GM12878 (cell line): Measurements from ENCODE around the gene PAX7. TPM values are rescaled to one million over a fixed set of nuclear protein-coding genes. Genes with fewer than 3 reads are reported as not detected.

Experiments
- ATAC-seq: fragments of 200-7000 bp; cut with Tn5 transposase; 3 replicates; pipeline ENCODE4 v1.9.1; 2020; ENCODE audit warnings: mild to moderate bottlenecking, moderate library complexity
- BruUV-seq: library from RNA; stranded (reverse); fragments of 400-500 nt; replicated peaks from 2 replicates; lab custom pipeline; 2021; lab: Mats Ljungman, UMichigan
- CTCF ChIA-PET: fragments of 300-600 bp; sonication (Branson Sonifier 250); formaldehyde crosslinking; extraction: SDS; loops from one replicate; lab custom pipeline; 2021; ENCODE audit warnings: inconsistent platforms; lab: Yijun Ruan, JAX
- POLR2A ChIA-PET: fragments of 350-600 bp; formaldehyde crosslinking; extraction: SDS; loops from one replicate; lab custom pipeline; 2021; ENCODE audit warnings: inconsistent platforms; lab: Charles Lee
- RAD21 ChIA-PET: fragments of 300-600 bp; sonication (Branson Sonifier 250); formaldehyde crosslinking; loops from one replicate; lab custom pipeline; 2023; ENCODE audit warnings: antibody characterized with exemption; ENCODE audit not compliant: unreplicated experiment; lab: Charles Lee
- SMC1A ChIA-PET: fragments of 300-600 bp; sonication (Branson Sonifier 250); formaldehyde crosslinking; loops from one replicate; lab custom pipeline; 2023; ENCODE audit not compliant: unreplicated experiment, uncharacterized antibody; lab: Charles Lee
- DNase-seq: peaks from one replicate; pipeline ENCODE4 v3.0.0-alpha.2; 2011; ENCODE audit warnings: low read depth, low spot score
- FAIRE-seq: peaks from 3 replicates; lab custom pipeline; 2011; peaks lifted over from hg19 to GRCh38; lab: Jason Lieb, UNC
- H2AFZ ChIP-seq: 2 replicates; pipeline ENCODE4 v1.6.0; 2011; ENCODE audit warnings: low read depth, low read length, control low read depth; ENCODE audit not compliant: control insufficient read depth
- H3K27ac ChIP-seq: 2 replicates; pipeline ENCODE4 v1.5.1; 2011; ENCODE audit warnings: control low read depth; ENCODE audit not compliant: control insufficient read depth, insufficient read depth
- H3K27me3 ChIP-seq, 2 experiments: replicated peaks in 1 of 2; 2 replicates each; pipeline versions ENCODE4 v1.6.0 to v1.6.1; 2011; ENCODE audit warnings: low read length in 1 of 2; ENCODE audit not compliant: control insufficient read depth in 2 of 2, insufficient read depth in 2 of 2
- H3K36me3 ChIP-seq, 2 experiments: 2 replicates each; pipeline ENCODE4 v1.5.1; 2011; ENCODE audit warnings: low read length in 1 of 2; ENCODE audit not compliant: control insufficient read depth in 2 of 2, insufficient read depth in 2 of 2
- H3K4me1 ChIP-seq: 2 replicates; pipeline ENCODE4 v1.6.1; 2011; ENCODE audit warnings: mild to moderate bottlenecking, low read length, moderate library complexity, mixed read lengths; ENCODE audit not compliant: control insufficient read depth, insufficient read depth
- H3K4me2 ChIP-seq: 2 replicates; pipeline ENCODE4 v1.6.0; 2011; ENCODE audit warnings: control low read depth; ENCODE audit not compliant: control insufficient read depth, insufficient read depth
- H3K4me3 ChIP-seq: fragments of 200-600 bp; sonication (generic); 2 replicates; pipeline ENCODE4 v1.5.1; 2016
- H3K79me2 ChIP-seq: 2 replicates; pipeline ENCODE4 v1.6.0; 2011; ENCODE audit warnings: low read length; ENCODE audit not compliant: control insufficient read depth, insufficient read depth
- H3K9ac ChIP-seq: 2 replicates; pipeline ENCODE4 v1.8.0; 2011; ENCODE audit warnings: low read length, control low read depth, mixed read lengths; ENCODE audit not compliant: control insufficient read depth, insufficient read depth
- H3K9me3 ChIP-seq: replicated peaks from 3 replicates; pipeline ENCODE4 v1.5.1; 2011; ENCODE audit warnings: mild to moderate bottlenecking, low read length; ENCODE audit not compliant: control insufficient read depth, insufficient read depth
- H4K20me1 ChIP-seq: 2 replicates; pipeline ENCODE4 v1.6.0; 2011; ENCODE audit not compliant: control insufficient read depth, insufficient read depth
- HDGF ChIP-seq: fragments of 450-650 bp; IDR thresholded peaks from 2 replicates; pipeline ENCODE4 v1.6.1; 2016; ENCODE audit warnings: antibody characterized with exemption
- NKRF ChIP-seq: fragments of 450-650 bp; conservative IDR thresholded peaks from 2 replicates; pipeline ENCODE4 v1.6.1; 2017; ENCODE audit warnings: mild to moderate bottlenecking, moderate library complexity
- NRF1 ChIP-seq: conservative IDR thresholded peaks from 2 replicates; pipeline ENCODE4 v1.6.1; 2011; ENCODE audit warnings: mild to moderate bottlenecking, low read depth, low read length, improper control_type of control experiment
- RCOR1 ChIP-seq: conservative IDR thresholded peaks from 2 replicates; pipeline ENCODE4 v1.6.1; 2012; ENCODE audit warnings: low read depth, low read length, improper control_type of control experiment
- SREBF1 ChIP-seq: IDR thresholded peaks from 2 replicates; pipeline ENCODE4 v1.6.1; 2012; ENCODE audit warnings: mild to moderate bottlenecking, low read length
- WGBS: methylation state at CpG from one replicate; pipeline ENCODE4 v1.1.6; 2016; ENCODE audit warnings: low lambda C conversion rate; ENCODE audit not compliant: insufficient replicate concordance, insufficient coverage; ENCODE audit errors: missing lambda C conversion rate; 5-methylcytosine and 5-hydroxymethylcytosine counted together
- in situ Hi-C: fragments of 300-500 bp; cut with MboI; formaldehyde crosslinking; loops from 9 replicates; pipeline ENCODE4 v1.14.3; 2018; ENCODE audit warnings: mixed read lengths
- intact Hi-C: fragments of 100-400 bp; cut with micrococcal nuclease; formaldehyde crosslinking; loops from one replicate; pipeline ENCODE4 v1.14.2; 2022; ENCODE audit not compliant: unreplicated experiment
- polyA plus RNA-seq, 11 experiments: library from polyadenylated mRNA; depleted of rRNA in 4 of 11; unstranded in 6 of 11; stranded (reverse) in 5 of 11; fragments of >200 nt; fragmentation: Nextera tagmentation in 4 of 11; fragmentation: Illumina TruSeq in 1 of 11; extraction: Ambion mirVana in 4 of 11; extraction: Trizol in 1 of 11; gene quantifications; 1 replicate in 1 of 11; 2 replicates in 10 of 11; pipeline versions ENCODE4 v1.2.1 to v1.2.3, GENCODE V29; 2011 to 2016; ENCODE audit warnings: inconsistent platforms in 2 of 11, missing spikeins in 2 of 11, low read depth in 1 of 11
- total RNA-seq, 4 experiments: library from RNA; depleted of rRNA in 3 of 4; stranded (reverse); fragments of >200 nt in 3 of 4; fragmentation: Illumina TruSeq in 1 of 4; extraction: Trizol in 1 of 4; gene quantifications; 2 replicates each; pipeline versions ENCODE4 v1.2.1 to v1.2.3, GENCODE V29; 2013 to 2021

The PAX7 gene
- total and polyA plus RNA-seq, 10 of the 15 experiments (the other 5 are each of a cell fraction or from before 2014, with no cell fraction given), result not detected

- no peak overlapping the region for H3K27ac ChIP-seq
- no peaks in the 10 kb centered on the region for H3K79me2 ChIP-seq
- POLR2A ChIA-PET, result no interaction called here
- no peak for FAIRE-seq
- no peak for DNase-seq
- TF ChIP-seq SREBF1 (no peak), NKRF (no peak), HDGF (no peak), NRF1 (no peak)
- TF ChIP-seq, all 136 proteins: peak for 0
- Histone ChIP-seq H3K27me3 (peaks cover 0 to 4% of the 10 kb centered on the region in 2 experiments; a peak in 3 of 4 replicates), H3K4me3 (no peak overlapping the region), H3K9ac (no peak overlapping the region), H2AFZ (no peak overlapping the region), H4K20me1 (no peaks in the 10 kb centered on the region), H3K36me3 (no peaks in the 10 kb centered on the region), H3K9me3 (no peaks in the 10 kb centered on the region), H3K4me2 (no peak overlapping the region), H3K4me1 (no peaks in the 10 kb centered on the region)
- RAD21 ChIA-PET, result no interaction called here
- in situ Hi-C loops, result no loop called here
- BruUV-seq, result no TSS peak
- CTCF ChIA-PET, result no interaction called here
- intact Hi-C loops, result no loop called here
- SMC1A ChIA-PET, result no interaction called here
- ATAC-seq, result no peak
- WGBS, result 2% methylated on average over 4 of the region's 4 CpGs
Observed at GRCh38 chr1:18726368-18726767, 95.7 kb downstream of the PAX7 start.

- RAD21 ChIA-PET, result no interaction called here
- ATAC-seq (no peak), DNase-seq (no peak), FAIRE-seq (no peak)
- H3K4me3 ChIP-seq, result no peak overlapping the region
- no peak overlapping the region for H3K9ac ChIP-seq
- H2AFZ ChIP-seq, result no peak overlapping the region
- no peaks in the 10 kb centered on the region for H4K20me1 ChIP-seq
- no TSS peak for BruUV-seq
- WGBS, result 62% methylated on average over 13 of the region's 15 CpGs
- TF ChIP-seq RCOR1, result no peak
- H3K36me3 ChIP-seq, result no peaks in the 10 kb centered on the region
- in situ Hi-C loops (no loop called here), intact Hi-C loops (no loop called here)
- H3K4me1 ChIP-seq, result no peaks in the 10 kb centered on the region
- H3K27ac ChIP-seq, result no peak overlapping the region
- no peaks in the 10 kb centered on the region for H3K9me3 ChIP-seq
- H3K27me3 ChIP-seq, result peaks cover 0 to 4% of the 10 kb centered on the region in 2 experiments; a peak in 2 of 4 replicates
- H3K4me2 ChIP-seq, result no peak overlapping the region
- SMC1A ChIA-PET, result no interaction called here
- CTCF ChIA-PET, result no interaction called here
- H3K79me2 ChIP-seq, result no peaks in the 10 kb centered on the region
- POLR2A ChIA-PET, result no interaction called here
Observed at GRCh38 chr1:18727956-18728355, 97.3 kb downstream of the PAX7 start.
